Neural cell (in vitro differentiated cells): ENCODE measurements around the gene POU2F3. TPM values are rescaled to one million over a fixed set of nuclear protein-coding genes. Genes with fewer than 3 reads are reported as not detected.

ENCODE experiments used
- H2AFZ ChIP-seq: fragments of 200-600, 300-800 bp; sonication (generic), shearing (Covaris generic); 2 replicates; pipeline ENCODE4 v1.6.0; 2014; ENCODE audit warnings: low read depth, mild to moderate bottlenecking, antibody characterized with exemption, low read length, moderate library complexity
- H3F3A ChIP-seq: fragments of 200-600 bp; shearing (Covaris generic); 2 replicates; pipeline ENCODE4 v1.6.1; 2016; ENCODE audit warnings: mild to moderate bottlenecking, moderate library complexity, mixed read lengths, antibody characterized with exemption, low read length; ENCODE audit not compliant: insufficient read depth, poor library complexity, severe bottlenecking
- H3K27ac ChIP-seq: fragments of 200-600, 300-800 bp; sonication (generic), shearing (Covaris generic); 2 replicates; pipeline ENCODE4 v1.5.1; 2014; ENCODE audit warnings: mild to moderate bottlenecking, low read length, moderate library complexity
- H3K27me3 ChIP-seq: fragments of 300-800, 200-600 bp; sonication (generic), shearing (Covaris generic); 2 replicates; pipeline ENCODE4 v1.6.0; 2014; ENCODE audit warnings: mild to moderate bottlenecking, low read depth, low read length, moderate library complexity; ENCODE audit not compliant: insufficient read depth
- H3K36me3 ChIP-seq: fragments of 300-800, 200-600 bp; sonication (generic), shearing (Covaris generic); 2 replicates; pipeline ENCODE4 v1.5.1; 2014; ENCODE audit warnings: mild to moderate bottlenecking, antibody characterized with exemption, low read length, moderate library complexity; ENCODE audit not compliant: insufficient read depth
- H3K4me2 ChIP-seq: fragments of 300-800, 200-600 bp; sonication (generic), shearing (Covaris generic); 2 replicates; pipeline ENCODE4 v1.6.0; 2014; ENCODE audit warnings: mild to moderate bottlenecking, low read length
- H3K4me3 ChIP-seq: fragments of 300-800, 200-600 bp; sonication (generic), shearing (Covaris generic); 2 replicates; pipeline ENCODE4 v1.5.1; 2014; ENCODE audit warnings: mild to moderate bottlenecking, low read length, moderate library complexity
- H3K79me2 ChIP-seq: fragments of 200-600 bp; shearing (Covaris generic); replicated peaks from 2 replicates; pipeline ENCODE4 v1.6.0; 2014; ENCODE audit warnings: mild to moderate bottlenecking, low read length, moderate library complexity; ENCODE audit not compliant: insufficient read depth
- H3K9ac ChIP-seq: fragments of 300-800, 200-600 bp; sonication (generic), shearing (Covaris generic); 2 replicates; pipeline ENCODE4 v1.6.1; 2016; ENCODE audit warnings: mild to moderate bottlenecking, low read length, mixed read lengths
- H3K9me2 ChIP-seq: fragments of 200-600 bp; shearing (Covaris generic); 2 replicates; pipeline ENCODE4 v1.6.1; 2016; ENCODE audit warnings: mild to moderate bottlenecking, low read length, mixed read lengths; ENCODE audit not compliant: insufficient read depth
- H3K9me3 ChIP-seq: fragments of 200-600, 300-800 bp; sonication (generic), shearing (Covaris generic); 2 replicates; pipeline ENCODE4 v1.6.1; 2016; ENCODE audit warnings: mild to moderate bottlenecking, mixed run types, low read length, moderate library complexity, mixed read lengths
- H4K20me1 ChIP-seq: fragments of 200-600 bp; shearing (Covaris generic); 2 replicates; pipeline ENCODE4 v1.6.1; 2016; ENCODE audit warnings: mild to moderate bottlenecking, mixed run types; ENCODE audit not compliant: insufficient read depth
- EP300 ChIP-seq: fragments of 450-650 bp; conservative IDR thresholded peaks from 2 replicates; pipeline ENCODE4 v1.6.1; 2014; ENCODE audit warnings: antibody characterized with exemption, mild to moderate bottlenecking, moderate library complexity; ENCODE audit not compliant: poor library complexity, severe bottlenecking
- EZH2 ChIP-seq: fragments of 200-600, 300-800 bp; shearing (Covaris generic), sonication (generic); IDR thresholded peaks from 2 replicates; pipeline ENCODE4 v1.6.1; 2014; ENCODE audit warnings: antibody characterized with exemption, low read length, borderline replicate concordance, mild to moderate bottlenecking; ENCODE audit not compliant: insufficient read depth, poor library complexity, severe bottlenecking
- MXI1 ChIP-seq: fragments of 450-650 bp; conservative IDR thresholded peaks from 2 replicates; pipeline ENCODE4 v1.6.1; 2014; ENCODE audit warnings: antibody characterized with exemption, mild to moderate bottlenecking; ENCODE audit not compliant: poor library complexity, severe bottlenecking
- POLR2AphosphoS5 ChIP-seq: IDR thresholded peaks from 2 replicates; pipeline ENCODE4 v1.6.1; 2012
- RAD21 ChIP-seq: fragments of 450-650 bp; conservative IDR thresholded peaks from 2 replicates; pipeline ENCODE4 v1.6.1; 2014; ENCODE audit warnings: antibody characterized with exemption, mild to moderate bottlenecking, moderate library complexity
- SMC3 ChIP-seq: fragments of 450-650 bp; conservative IDR thresholded peaks from 2 replicates; pipeline ENCODE4 v1.6.1; 2014; ENCODE audit warnings: antibody characterized with exemption, mild to moderate bottlenecking, moderate library complexity; ENCODE audit not compliant: poor library complexity
- TAF1 ChIP-seq: IDR thresholded peaks from 2 replicates; pipeline ENCODE4 v1.6.1; 2012; ENCODE audit warnings: low read depth
- polyA plus RNA-seq: library from polyadenylated mRNA; depleted of rRNA; stranded (reverse); fragments of >200 nt; gene quantifications from 2 replicates; pipeline ENCODE4 v1.2.3, GENCODE V29; 2014
- TF ChIP-seq, protein P1 (sequence below): IDR thresholded peaks from 2 replicates; pipeline ENCODE4 v1.6.1; 2012; ENCODE audit warnings: borderline replicate concordance
- TF ChIP-seq, protein P2 (sequence below): fragments of 450-650 bp; IDR thresholded peaks from 2 replicates; pipeline ENCODE4 v1.5.1; 2014; ENCODE audit warnings: antibody characterized with exemption, mild to moderate bottlenecking, moderate library complexity; ENCODE audit not compliant: poor library complexity, severe bottlenecking

Gene POU2F3
- polyA plus RNA-seq, 1 donor from 2014 or later = not detected

DNA sequence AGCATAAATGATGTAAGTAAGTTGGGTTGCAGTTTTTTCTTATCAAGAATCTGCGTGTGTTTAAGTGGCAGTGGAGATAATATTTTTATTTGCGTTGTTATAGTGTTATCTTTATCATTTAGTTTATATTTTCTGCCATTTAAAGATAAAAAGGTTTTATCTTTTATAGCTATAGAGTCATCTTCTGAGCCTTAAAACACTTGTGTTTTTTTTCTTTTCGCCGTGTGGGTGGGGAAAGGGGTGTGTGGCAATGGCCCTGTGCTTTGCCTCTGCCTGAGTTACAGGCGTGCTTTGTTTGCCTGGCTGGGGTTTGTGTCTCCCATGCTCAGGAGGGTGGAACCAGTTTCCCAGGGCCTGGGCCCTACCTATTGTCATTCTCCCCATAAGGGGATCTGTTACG is 112.5 kb downstream of the POU2F3 start:
- Histone ChIP-seq H2AFZ (no peak overlapping the region), H3K4me2 (no peak overlapping the region), H3K9ac (no peak overlapping the region), H3K9me2 (no peaks in the 10 kb centered on the region), H3K36me3 (no peaks in the 10 kb centered on the region), H3K79me2 (peaks cover 50% of the 10 kb centered on the region), H3K27me3 (no peaks in the 10 kb centered on the region), H3K9me3 (no peaks in the 10 kb centered on the region), H3F3A (no peaks in the 10 kb centered on the region), H4K20me1 (no peaks in the 10 kb centered on the region), H3K4me3 (no peak overlapping the region), H3K27ac (no peak overlapping the region)
- no peak for TF ChIP-seq TAF1

DNA sequence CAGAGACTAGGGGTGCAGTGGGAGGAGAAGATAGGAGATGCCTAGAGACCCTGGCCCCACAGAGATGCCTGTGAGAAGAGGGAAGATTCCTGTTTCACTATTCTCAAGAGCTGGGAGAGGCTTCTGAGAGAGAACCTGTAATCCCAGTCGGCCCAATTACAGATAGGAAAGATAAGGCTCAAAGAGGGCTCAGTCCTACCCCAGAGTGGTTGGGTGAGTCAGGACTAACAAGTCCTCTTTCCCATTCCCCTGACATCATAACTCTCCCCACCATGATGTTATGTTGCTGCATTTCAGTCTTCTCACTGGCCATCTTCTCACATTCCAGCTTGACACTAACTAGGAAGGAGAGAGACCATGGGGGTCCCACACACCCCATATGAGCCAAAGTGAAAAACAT is 114.1 kb downstream of the POU2F3 start:
- Histone ChIP-seq H2AFZ (no peak overlapping the region), H3F3A (no peaks in the 10 kb centered on the region), H3K4me3 (no peak overlapping the region), H3K27me3 (no peaks in the 10 kb centered on the region), H3K27ac (no peak overlapping the region), H3K9me3 (no peaks in the 10 kb centered on the region), H3K36me3 (no peaks in the 10 kb centered on the region), H3K79me2 (peaks cover 39% of the 10 kb centered on the region), H3K9ac (no peak overlapping the region), H3K9me2 (no peaks in the 10 kb centered on the region), H4K20me1 (no peaks in the 10 kb centered on the region), H3K4me2 (no peak overlapping the region)
- TF ChIP-seq, protein P1, sequence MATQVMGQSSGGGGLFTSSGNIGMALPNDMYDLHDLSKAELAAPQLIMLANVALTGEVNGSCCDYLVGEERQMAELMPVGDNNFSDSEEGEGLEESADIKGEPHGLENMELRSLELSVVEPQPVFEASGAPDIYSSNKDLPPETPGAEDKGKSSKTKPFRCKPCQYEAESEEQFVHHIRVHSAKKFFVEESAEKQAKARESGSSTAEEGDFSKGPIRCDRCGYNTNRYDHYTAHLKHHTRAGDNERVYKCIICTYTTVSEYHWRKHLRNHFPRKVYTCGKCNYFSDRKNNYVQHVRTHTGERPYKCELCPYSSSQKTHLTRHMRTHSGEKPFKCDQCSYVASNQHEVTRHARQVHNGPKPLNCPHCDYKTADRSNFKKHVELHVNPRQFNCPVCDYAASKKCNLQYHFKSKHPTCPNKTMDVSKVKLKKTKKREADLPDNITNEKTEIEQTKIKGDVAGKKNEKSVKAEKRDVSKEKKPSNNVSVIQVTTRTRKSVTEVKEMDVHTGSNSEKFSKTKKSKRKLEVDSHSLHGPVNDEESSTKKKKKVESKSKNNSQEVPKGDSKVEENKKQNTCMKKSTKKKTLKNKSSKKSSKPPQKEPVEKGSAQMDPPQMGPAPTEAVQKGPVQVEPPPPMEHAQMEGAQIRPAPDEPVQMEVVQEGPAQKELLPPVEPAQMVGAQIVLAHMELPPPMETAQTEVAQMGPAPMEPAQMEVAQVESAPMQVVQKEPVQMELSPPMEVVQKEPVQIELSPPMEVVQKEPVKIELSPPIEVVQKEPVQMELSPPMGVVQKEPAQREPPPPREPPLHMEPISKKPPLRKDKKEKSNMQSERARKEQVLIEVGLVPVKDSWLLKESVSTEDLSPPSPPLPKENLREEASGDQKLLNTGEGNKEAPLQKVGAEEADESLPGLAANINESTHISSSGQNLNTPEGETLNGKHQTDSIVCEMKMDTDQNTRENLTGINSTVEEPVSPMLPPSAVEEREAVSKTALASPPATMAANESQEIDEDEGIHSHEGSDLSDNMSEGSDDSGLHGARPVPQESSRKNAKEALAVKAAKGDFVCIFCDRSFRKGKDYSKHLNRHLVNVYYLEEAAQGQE = no peak
- TF ChIP-seq POLR2AphosphoS5 (no peak), SMC3 (no peak), RAD21 (no peak), EZH2 (no peak), MXI1 (no peak), TAF1 (no peak), EP300 (no peak)
- TF ChIP-seq, protein P2, sequence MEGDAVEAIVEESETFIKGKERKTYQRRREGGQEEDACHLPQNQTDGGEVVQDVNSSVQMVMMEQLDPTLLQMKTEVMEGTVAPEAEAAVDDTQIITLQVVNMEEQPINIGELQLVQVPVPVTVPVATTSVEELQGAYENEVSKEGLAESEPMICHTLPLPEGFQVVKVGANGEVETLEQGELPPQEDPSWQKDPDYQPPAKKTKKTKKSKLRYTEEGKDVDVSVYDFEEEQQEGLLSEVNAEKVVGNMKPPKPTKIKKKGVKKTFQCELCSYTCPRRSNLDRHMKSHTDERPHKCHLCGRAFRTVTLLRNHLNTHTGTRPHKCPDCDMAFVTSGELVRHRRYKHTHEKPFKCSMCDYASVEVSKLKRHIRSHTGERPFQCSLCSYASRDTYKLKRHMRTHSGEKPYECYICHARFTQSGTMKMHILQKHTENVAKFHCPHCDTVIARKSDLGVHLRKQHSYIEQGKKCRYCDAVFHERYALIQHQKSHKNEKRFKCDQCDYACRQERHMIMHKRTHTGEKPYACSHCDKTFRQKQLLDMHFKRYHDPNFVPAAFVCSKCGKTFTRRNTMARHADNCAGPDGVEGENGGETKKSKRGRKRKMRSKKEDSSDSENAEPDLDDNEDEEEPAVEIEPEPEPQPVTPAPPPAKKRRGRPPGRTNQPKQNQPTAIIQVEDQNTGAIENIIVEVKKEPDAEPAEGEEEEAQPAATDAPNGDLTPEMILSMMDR = no peak

DNA sequence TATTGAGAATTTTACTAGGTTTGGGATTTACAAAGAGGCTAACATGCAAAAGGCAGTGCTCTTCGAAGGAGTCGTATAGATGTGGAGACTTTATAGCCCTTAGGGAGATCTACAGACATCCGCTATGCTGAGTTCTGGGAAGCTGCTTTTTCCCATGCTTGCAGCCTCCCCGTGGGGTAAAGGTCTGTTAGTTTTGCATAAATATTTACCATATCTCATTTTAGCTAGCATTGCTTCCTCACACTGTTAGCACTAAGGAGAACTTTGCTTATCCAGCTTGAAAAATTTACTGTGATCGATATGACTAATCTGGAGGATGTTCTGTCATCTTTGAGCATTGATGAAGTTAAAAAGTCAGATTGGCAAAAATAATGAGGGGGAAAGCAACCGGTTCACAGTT is 114.8 kb downstream of the POU2F3 start:
- Histone ChIP-seq H3K4me2 (no peak overlapping the region), H3K9me2 (no peaks in the 10 kb centered on the region), H3K9ac (no peak overlapping the region), H3K27ac (no peak overlapping the region), H3K79me2 (peaks cover 36% of the 10 kb centered on the region), H3K4me3 (no peak overlapping the region), H3K9me3 (no peaks in the 10 kb centered on the region), H3K36me3 (no peaks in the 10 kb centered on the region), H3F3A (no peaks in the 10 kb centered on the region), H2AFZ (no peak overlapping the region), H4K20me1 (no peaks in the 10 kb centered on the region), H3K27me3 (no peaks in the 10 kb centered on the region)
- TF ChIP-seq, protein P1 = no peak
- TF ChIP-seq, protein P2 = no peak
- TF ChIP-seq EZH2 = no peak
